HepG2 (cell line): ENCODE results near the gene DDX20.

Experiments used
- ARNTL ChIP-seq: sonication (generic); formaldehyde crosslinking; IDR thresholded peaks from 2 replicates; pipeline ENCODE4 v1.4.0; 2020; ENCODE audit warnings: mild to moderate bottlenecking, missing genetic modification reagents
- NR1H2 ChIP-seq: sonication (generic); formaldehyde crosslinking; IDR thresholded peaks from 2 replicates; pipeline ENCODE4 v1.8.1; 2022; ENCODE audit warnings: low read depth, missing genetic modification reagents, borderline replicate concordance
- POLR2AphosphoS5 ChIP-seq: IDR thresholded peaks from 2 replicates; pipeline ENCODE4 v1.6.1; 2012; ENCODE audit warnings: low read depth, low read length
- SNAPC5 ChIP-seq: sonication (generic); formaldehyde crosslinking; IDR thresholded peaks from 2 replicates; pipeline ENCODE4 v1.8.1; 2023; ENCODE audit warnings: mild to moderate bottlenecking, missing genetic modification reagents, borderline replicate concordance
- STAT6 ChIP-seq: sonication (generic); formaldehyde crosslinking; IDR thresholded peaks from 2 replicates; pipeline ENCODE4 v1.4.0; 2020; ENCODE audit warnings: missing genetic modification reagents, mild to moderate bottlenecking, borderline replicate concordance
- TOE1 ChIP-seq: sonication (generic); formaldehyde crosslinking; IDR thresholded peaks from 2 replicates; pipeline ENCODE4 v1.4.0; 2020; ENCODE audit warnings: mild to moderate bottlenecking, missing genetic modification reagents
- ZNF501 ChIP-seq: sonication (generic); formaldehyde crosslinking; IDR thresholded peaks from 2 replicates; pipeline ENCODE4 v1.5.1; 2020; ENCODE audit warnings: mild to moderate bottlenecking, moderate library complexity, missing genetic modification reagents
- ZNF510 ChIP-seq: sonication (generic); formaldehyde crosslinking; IDR thresholded peaks from 2 replicates; pipeline ENCODE4 v1.4.0; 2020; ENCODE audit warnings: low read depth, mild to moderate bottlenecking, missing genetic modification reagents

- TF ChIP-seq ARNTL (CRISPR knock-in tag) (no peak), ZNF510 (CRISPR knock-in tag) (no peak), SNAPC5 (CRISPR knock-in tag) (no peak), STAT6 (no peak), TOE1 (CRISPR knock-in tag) (no peak), ZNF501 (CRISPR knock-in tag) (no peak), POLR2AphosphoS5 (no peak), NR1H2 (CRISPR knock-in tag) (no peak)
Observed at GRCh38 chr1:111730706-111731105, 25.0 kb upstream of the DDX20 start.
